Caco-2 (cell line): ENCODE measurements around the gene CEP83. TPM values are rescaled to one million over a fixed set of nuclear protein-coding genes. Genes with fewer than 3 reads are reported as not detected.

ENCODE experiments used
- Bru-seq: library from RNA; stranded (reverse); fragments of 400-500 nt; gene quantifications from one replicate; lab custom pipeline; 2021; lab: Mats Ljungman, UMichigan
- BruChase-seq, 2 experiments: library from RNA; stranded (reverse); fragments of 400-500 nt; gene quantifications; one replicate each; lab custom pipeline; 2021; lab: Mats Ljungman, UMichigan
- BruUV-seq: library from RNA; stranded (reverse); fragments of 400-500 nt; replicated peaks from 2 replicates; lab custom pipeline; 2021; lab: Mats Ljungman, UMichigan
- CTCF ChIA-PET: fragments of 300-600 bp; sonication (Branson Sonifier 250); formaldehyde crosslinking; loops from one replicate; lab custom pipeline; 2022; ENCODE audit warnings: antibody characterized with exemption; lab: Charles Lee
- POLR2A ChIA-PET: fragments of 300-600 bp; sonication (Branson Sonifier 250); formaldehyde crosslinking; loops from one replicate; lab custom pipeline; 2022; ENCODE audit warnings: antibody characterized with exemption; lab: Charles Lee
- DNase-seq, 2 experiments: peaks; one replicate each; pipeline versions ENCODE4 v3.0.0 to v3.0.0-alpha.2; 2020 to 2022
- H3K27me3 ChIP-seq: replicated peaks from 2 replicates; pipeline ENCODE4 v1.6.0; 2011; ENCODE audit warnings: low read length; ENCODE audit not compliant: control insufficient read depth, insufficient read depth
- H3K36me3 ChIP-seq: 2 replicates; pipeline ENCODE4 v1.5.1; 2011; ENCODE audit warnings: low read length; ENCODE audit not compliant: control insufficient read depth, insufficient read depth
- H3K4me1 ChIP-seq: fragments of 250-450 bp; sonication (Bioruptor Pico); 2 replicates; pipeline ENCODE4 v1.5.1; 2020; ENCODE audit warnings: mild to moderate bottlenecking
- H3K4me3 ChIP-seq: 2 replicates; pipeline ENCODE4 v1.5.1; 2011; ENCODE audit warnings: low read depth, mild to moderate bottlenecking, control low read depth, low read length
- H3K9me3 ChIP-seq: fragments of 250-450 bp; sonication (Bioruptor Pico); 2 replicates; pipeline ENCODE4 v1.5.1; 2020; ENCODE audit warnings: mild to moderate bottlenecking, moderate library complexity
- H3K27ac Mint-ChIP-seq: one replicate; pipeline ENCODE4 v1.8.0; 2022; ENCODE audit warnings: mixed read lengths; ENCODE audit not compliant: unreplicated experiment
- H3K27me3 Mint-ChIP-seq: one replicate; pipeline ENCODE4 v1.8.0; 2022; ENCODE audit warnings: mixed read lengths; ENCODE audit not compliant: insufficient read depth, unreplicated experiment
- H3K36me3 Mint-ChIP-seq: one replicate; pipeline ENCODE4 v1.8.0; 2022; ENCODE audit warnings: mild to moderate bottlenecking, mixed read lengths; ENCODE audit not compliant: insufficient read depth, unreplicated experiment
- H3K4me1 Mint-ChIP-seq: one replicate; pipeline ENCODE4 v1.8.0; 2022; ENCODE audit warnings: low read depth, mixed read lengths; ENCODE audit not compliant: unreplicated experiment
- H3K4me3 Mint-ChIP-seq: one replicate; pipeline ENCODE4 v1.8.0; 2022; ENCODE audit warnings: mild to moderate bottlenecking, moderate library complexity, mixed read lengths; ENCODE audit not compliant: unreplicated experiment
- H3K9me3 Mint-ChIP-seq: one replicate; pipeline ENCODE4 v1.8.0; 2022; ENCODE audit warnings: mixed read lengths; ENCODE audit not compliant: unreplicated experiment
- intact Hi-C: fragments of 100-400 bp; cut with micrococcal nuclease; formaldehyde crosslinking; loops from one replicate; pipeline ENCODE4 v1.10.0; 2022; ENCODE audit not compliant: unreplicated experiment
- long read RNA-seq: library from polyadenylated mRNA; stranded (forward); transcript quantifications from one replicate; pipeline ENCODE4 v2.0.0, GENCODE V29; 2022
- total RNA-seq: library from RNA; stranded (reverse); gene quantifications from 2 replicates; pipeline ENCODE4 v1.2.3, GENCODE V29; 2022
- TF ChIP-seq, protein P1 (sequence below), 2 experiments: fragments of 200-600 bp in 1 of 2; IDR thresholded peaks; 1 replicate in 1 of 2; 2 replicates in 1 of 2; pipeline versions ENCODE4 v1.5.1 to v1.8.0; 2011 to 2022; ENCODE audit warnings: antibody characterized with exemption in 1 of 2, control low read depth in 1 of 2, inconsistent platforms in 1 of 2, low read depth in 1 of 2, low read length in 1 of 2, mild to moderate bottlenecking in 1 of 2, moderate library complexity in 1 of 2; ENCODE audit not compliant: insufficient read depth in 1 of 2, severe bottlenecking in 1 of 2, unreplicated experiment in 1 of 2

The CEP83 gene, protein sequence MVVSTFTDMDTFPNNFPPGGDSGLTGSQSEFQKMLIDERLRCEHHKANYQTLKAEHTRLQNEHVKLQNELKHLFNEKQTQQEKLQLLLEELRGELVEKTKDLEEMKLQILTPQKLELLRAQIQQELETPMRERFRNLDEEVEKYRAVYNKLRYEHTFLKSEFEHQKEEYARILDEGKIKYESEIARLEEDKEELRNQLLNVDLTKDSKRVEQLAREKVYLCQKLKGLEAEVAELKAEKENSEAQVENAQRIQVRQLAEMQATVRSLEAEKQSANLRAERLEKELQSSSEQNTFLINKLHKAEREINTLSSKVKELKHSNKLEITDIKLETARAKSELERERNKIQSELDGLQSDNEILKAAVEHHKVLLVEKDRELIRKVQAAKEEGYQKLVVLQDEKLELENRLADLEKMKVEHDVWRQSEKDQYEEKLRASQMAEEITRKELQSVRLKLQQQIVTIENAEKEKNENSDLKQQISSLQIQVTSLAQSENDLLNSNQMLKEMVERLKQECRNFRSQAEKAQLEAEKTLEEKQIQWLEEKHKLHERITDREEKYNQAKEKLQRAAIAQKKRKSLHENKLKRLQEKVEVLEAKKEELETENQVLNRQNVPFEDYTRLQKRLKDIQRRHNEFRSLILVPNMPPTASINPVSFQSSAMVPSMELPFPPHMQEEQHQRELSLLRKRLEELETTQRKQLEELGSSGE
- total RNA-seq = 23.3 and 24.2 TPM in 2 replicates
- percentile 75 among the genes with signal in this experiment for Bru-seq, nascent RNA
- BruChase-seq, experiment 1, labeled RNA remaining after a 2-hour chase = percentile 77 among the genes with signal in this experiment
- percentile 70 among the genes with signal in this experiment for BruChase-seq, experiment 2, labeled RNA remaining after a 6-hour chase
- long read RNA-seq, partial matches to known transcripts = 5 of 20 reads
- long read RNA-seq, other reads (novel, unspliced or antisense) = 12 of 20 reads

DNA sequence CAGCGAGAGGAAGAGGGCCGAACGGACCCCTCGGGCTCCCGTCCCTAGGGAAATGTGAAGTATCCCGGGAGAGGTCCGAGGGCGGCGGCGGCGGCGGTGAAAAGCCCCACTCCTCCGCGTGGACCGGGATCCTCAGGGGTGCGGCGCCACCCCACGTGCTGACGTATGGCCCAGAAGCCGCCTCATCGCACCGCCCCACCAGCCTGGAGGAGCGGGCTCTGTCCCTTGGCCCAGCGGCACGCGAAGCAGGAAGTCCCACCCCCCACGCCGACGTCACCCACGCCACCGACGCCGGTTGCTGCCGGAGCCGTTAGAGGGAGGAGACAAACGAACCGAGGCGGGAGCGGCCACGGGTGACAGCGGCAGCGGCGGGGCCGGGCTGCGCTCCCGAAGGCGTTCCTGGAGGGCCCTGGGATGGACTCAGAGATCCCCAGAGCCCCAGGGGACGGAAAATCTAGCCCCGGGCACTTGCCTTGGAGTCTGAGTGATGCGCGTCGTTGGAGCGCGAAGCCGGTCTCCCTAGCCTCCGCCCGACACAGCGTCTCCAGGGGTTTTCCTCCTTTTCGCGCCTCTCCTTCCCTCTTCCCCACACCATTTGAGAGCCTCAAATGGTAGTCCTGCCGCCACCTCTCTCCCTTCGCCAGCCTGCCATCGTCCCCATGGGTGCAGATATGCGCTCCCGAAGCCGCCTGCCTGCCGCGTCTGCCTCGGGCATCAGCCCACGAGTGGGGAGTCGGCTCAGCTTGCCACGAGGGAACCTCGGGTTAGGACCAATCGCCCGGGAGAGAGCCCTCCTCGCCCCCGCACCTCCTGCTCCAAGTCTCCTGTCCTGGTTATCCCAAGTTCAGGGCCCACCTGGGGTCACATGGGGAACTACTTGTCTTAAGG is at the start of gene CEP83:
CEP83 (minus strand) TSS at position 140 of the 888 bp plus-strand sequence. CDS start 47,377 bp downstream, outside the sequence.
- H3K36me3 ChIP-seq = no peaks in the 10 kb centered on the region; the same call in 1 of the 2 replicates
- POLR2A ChIA-PET = no interaction called here
- CTCF ChIA-PET = no interaction called here

DNA sequence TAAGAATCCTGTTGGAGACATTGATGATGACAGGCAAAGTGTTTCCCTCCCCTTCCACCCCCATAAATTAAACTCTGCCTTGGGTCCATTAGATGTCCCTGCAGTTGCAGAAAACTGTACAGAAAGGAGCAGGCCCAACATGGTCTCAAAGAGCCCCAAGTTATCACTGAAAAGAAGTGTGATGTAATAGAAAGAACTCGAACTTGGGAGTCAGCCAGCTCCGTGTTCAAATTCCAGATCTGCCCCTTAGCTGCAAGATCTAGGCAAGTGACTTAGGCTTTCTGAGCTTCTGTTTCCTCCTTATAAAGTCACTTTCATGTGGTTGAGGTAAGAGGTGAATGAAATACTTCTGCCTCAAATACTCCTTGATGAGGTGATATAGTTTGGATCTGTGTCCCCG is 49.6 kb upstream of the CEP83 start:
- H3K9me3 ChIP-seq = no peaks in the 10 kb centered on the region
- H3K27me3 Mint-ChIP-seq = peaks cover 2% of the 10 kb centered on the region
- H3K9me3 Mint-ChIP-seq = peaks cover 7% of the 10 kb centered on the region
- intact Hi-C loops = no loop called here
- no peak overlapping the region for H3K4me3 ChIP-seq
- TF ChIP-seq, protein P1, sequence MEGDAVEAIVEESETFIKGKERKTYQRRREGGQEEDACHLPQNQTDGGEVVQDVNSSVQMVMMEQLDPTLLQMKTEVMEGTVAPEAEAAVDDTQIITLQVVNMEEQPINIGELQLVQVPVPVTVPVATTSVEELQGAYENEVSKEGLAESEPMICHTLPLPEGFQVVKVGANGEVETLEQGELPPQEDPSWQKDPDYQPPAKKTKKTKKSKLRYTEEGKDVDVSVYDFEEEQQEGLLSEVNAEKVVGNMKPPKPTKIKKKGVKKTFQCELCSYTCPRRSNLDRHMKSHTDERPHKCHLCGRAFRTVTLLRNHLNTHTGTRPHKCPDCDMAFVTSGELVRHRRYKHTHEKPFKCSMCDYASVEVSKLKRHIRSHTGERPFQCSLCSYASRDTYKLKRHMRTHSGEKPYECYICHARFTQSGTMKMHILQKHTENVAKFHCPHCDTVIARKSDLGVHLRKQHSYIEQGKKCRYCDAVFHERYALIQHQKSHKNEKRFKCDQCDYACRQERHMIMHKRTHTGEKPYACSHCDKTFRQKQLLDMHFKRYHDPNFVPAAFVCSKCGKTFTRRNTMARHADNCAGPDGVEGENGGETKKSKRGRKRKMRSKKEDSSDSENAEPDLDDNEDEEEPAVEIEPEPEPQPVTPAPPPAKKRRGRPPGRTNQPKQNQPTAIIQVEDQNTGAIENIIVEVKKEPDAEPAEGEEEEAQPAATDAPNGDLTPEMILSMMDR (IDR thresholded peaks at IDR 0.05; ENCODE audit: insufficient read depth in 1 of 2, low read depth in 1 of 2, low read length in 1 of 2, severe bottlenecking in 1 of 2, unreplicated experiment in 1 of 2) = no peak
- DNase-seq = no peak
- H3K4me3 Mint-ChIP-seq = no peak overlapping the region
- no peaks in the 10 kb centered on the region for H3K27me3 ChIP-seq
- no peak overlapping the region for H3K27ac Mint-ChIP-seq
- ChIA-PET CTCF (no interaction called here), POLR2A (no interaction called here)
- H3K4me1 Mint-ChIP-seq = no peaks in the 10 kb centered on the region
- no peaks in the 10 kb centered on the region for H3K4me1 ChIP-seq
- H3K36me3 ChIP-seq = no peaks in the 10 kb centered on the region
- no peaks in the 10 kb centered on the region for H3K36me3 Mint-ChIP-seq
- BruUV-seq = no TSS peak

More for the DNA sequence above, at the start of gene CEP83:
- H3K27ac Mint-ChIP-seq = peak within 1 kb of the TSS; percentile 90
- TF ChIP-seq, protein P1 (IDR thresholded peaks at IDR 0.05; ENCODE audit: insufficient read depth in 1 of 2, low read depth in 1 of 2, low read length in 1 of 2, severe bottlenecking in 1 of 2, unreplicated experiment in 1 of 2) = no peak
- peak within 1 kb of the TSS; percentile 99 for H3K4me3 ChIP-seq
- H3K9me3 ChIP-seq = no peaks in the 10 kb centered on the region
- peaks cover 17% of the 10 kb centered on the region for H3K36me3 Mint-ChIP-seq
- no peaks in the 10 kb centered on the region for H3K27me3 Mint-ChIP-seq
- peaks cover 12% of the 10 kb centered on the region for H3K4me1 Mint-ChIP-seq
- H3K27me3 ChIP-seq = no peaks in the 10 kb centered on the region
- H3K9me3 Mint-ChIP-seq = no peaks in the 10 kb centered on the region
- H3K4me1 ChIP-seq = peaks cover 3% of the 10 kb centered on the region; the same call in 1 of the 2 replicates
- intact Hi-C loops = no loop called here
- BruUV-seq = no TSS peak
- H3K4me3 Mint-ChIP-seq = peak within 1 kb of the TSS; percentile 97
- peak; percentile 94 for DNase-seq
